ENCODE results near the gene TBX10. TPM values are rescaled to one million over a fixed set of nuclear protein-coding genes. Genes with fewer than 3 reads are reported as not detected.
"Not testable (repeated sequence)": the region's sequence is repeated elsewhere in the genome, so short reads cannot be mapped to it uniquely, and the experiment has no call there.

The TBX10 gene
- total and polyA plus RNA-seq, 2 donors (not counting 3 experiments of a cell fraction or from before 2014, with no cell fraction given), result not detected

DNA sequence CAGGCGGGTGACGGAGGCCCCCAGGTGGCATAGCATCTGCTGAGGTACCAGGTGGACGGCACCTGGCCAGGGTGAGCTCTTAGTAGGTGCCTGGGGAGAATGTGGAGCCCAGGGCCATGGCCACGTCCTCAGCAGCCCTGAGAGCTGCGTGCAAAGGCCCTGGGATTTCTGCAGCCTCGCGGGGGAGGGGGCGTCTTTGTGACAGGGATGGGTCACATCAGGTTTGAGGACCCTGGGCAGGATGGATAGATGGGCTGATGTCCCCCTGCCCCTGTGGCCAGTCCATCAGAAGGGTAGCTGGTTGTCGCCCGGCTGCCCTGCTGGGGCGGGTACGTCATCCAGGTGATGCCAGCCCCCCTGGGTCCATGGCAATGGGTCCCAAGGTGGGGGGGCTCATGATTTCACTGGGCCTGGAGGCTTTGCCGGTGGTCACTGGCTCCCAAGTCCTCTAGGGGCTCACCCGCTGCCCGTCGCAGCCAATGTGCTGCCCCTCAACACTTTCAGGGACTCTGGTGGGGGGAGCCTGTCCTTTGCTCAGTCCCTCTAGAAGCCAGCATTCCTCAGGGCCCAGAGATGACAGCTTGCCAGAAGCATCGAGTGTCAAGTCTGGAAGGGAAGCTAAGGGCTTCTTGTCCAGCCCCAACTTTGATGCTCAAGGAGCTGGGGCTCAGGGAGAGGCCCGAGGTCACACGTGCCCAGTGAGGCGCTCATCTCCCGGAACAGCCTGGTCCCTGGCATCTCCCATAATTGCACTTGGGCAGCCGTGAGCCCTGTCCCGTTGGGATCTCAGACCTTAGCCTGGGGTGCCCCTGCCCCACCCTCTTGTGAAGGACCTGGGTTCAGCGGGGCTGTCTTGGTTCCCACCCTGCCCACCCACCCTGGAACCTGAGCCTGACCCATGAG lies 777 bp downstream of the TBX10 start:
- FAIRE-seq (no peak), DNase-seq (ENCODE audit: low read depth, low spot score) (no peak)
- no peaks in the 10 kb centered on the region for H3K9me1 ChIP-seq (replicated peaks; ENCODE audit: control insufficient read depth, extremely low read depth, insufficient read depth, low read length)
- no peaks in the 10 kb centered on the region for H4K20me1 ChIP-seq (replicated peaks; ENCODE audit: control insufficient read depth, extremely low read depth, insufficient read depth, low read length)
- intact Hi-C loops (cut with micrococcal nuclease), result no loop called here
- dilution Hi-C loops (cut with MboI; ENCODE audit: extremely low pct_ligation_motif_present, low sequenced_read_pairs), result no loop called here
- ChIA-PET POLR2A (no interaction called here), CTCF (interaction anchor here (0.6 to 2.9 kb wide), 5 partner anchors 9 to 36 kb away, joined by 3 to 13 read pairs (median 3); partner anchors contain the start of gene NUDT8)
- H3K79me2 ChIP-seq (ENCODE audit: control insufficient read depth, insufficient read depth, low read length), result no peaks in the 10 kb centered on the region
- H3K27me3 ChIP-seq (ENCODE audit: control insufficient read depth in 2 of 2, insufficient read depth in 2 of 2, low read length in 2 of 2), result no peaks in the 10 kb centered on the region
- no TSS peak for BruUV-seq (replicated peaks)
- TF ChIP-seq GATA2 (IDR thresholded peaks at IDR 0.05; ENCODE audit: insufficient read depth, insufficient read length, low read depth, low read length), result no peak
- H3K9ac ChIP-seq (replicated peaks; ENCODE audit: extremely low read depth, insufficient read depth, low read length), result no peak overlapping the region
- no peak overlapping the region for H3K4me3 ChIP-seq (replicated peaks in 1 of 3; ENCODE audit: insufficient read depth in 1 of 3, low read depth in 1 of 3, low read length in 3 of 3)
- no peaks in the 10 kb centered on the region for H3K4me1 ChIP-seq (ENCODE audit: control insufficient read depth, extremely low read depth, insufficient read depth, low read length)
- H3K36me3 ChIP-seq (ENCODE audit: control insufficient read depth in 2 of 2, extremely low read depth in 1 of 2, insufficient read depth in 2 of 2, low read length in 2 of 2), result no peaks in the 10 kb centered on the region
- no peaks in the 10 kb centered on the region for H3K9me3 ChIP-seq (replicated peaks; ENCODE audit: control insufficient read depth, insufficient read depth, low read length)
- no peak overlapping the region for H3K4me2 ChIP-seq (ENCODE audit: insufficient read depth, low read length)
- H2AFZ ChIP-seq (ENCODE audit: low read depth, low read length), result no peak overlapping the region
- no peak overlapping the region for H3K27ac ChIP-seq (ENCODE audit: insufficient read depth, low read depth, low read length)

DNA sequence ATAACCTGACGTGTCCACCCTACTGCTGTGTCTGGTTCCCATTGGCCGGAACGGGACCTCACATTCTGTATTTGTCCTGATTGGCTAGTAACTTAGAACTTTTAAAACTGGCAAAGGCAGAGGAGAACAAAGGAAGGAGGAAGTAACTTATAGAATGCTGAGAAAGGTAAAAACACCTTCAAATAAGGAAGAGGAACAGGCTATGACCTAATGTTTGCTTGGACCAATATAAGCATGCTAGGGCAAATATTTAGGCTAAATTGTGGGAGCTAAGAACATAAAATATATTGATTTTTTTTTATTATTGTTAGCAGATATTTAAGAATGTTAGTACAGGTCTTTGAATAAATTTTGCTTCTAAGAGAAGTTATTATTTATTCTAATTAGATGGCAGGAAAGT lies 2.1 kb downstream of the TBX10 start:
- not testable (repeated sequence) for FAIRE-seq

More for the DNA sequence above, 2.1 kb downstream of the TBX10 start:
- dilution Hi-C loops (cut with MboI; ENCODE audit: extremely low pct_ligation_motif_present, low sequenced_read_pairs); H3K9ac ChIP-seq (replicated peaks; ENCODE audit: extremely low read depth, insufficient read depth, low read length); DNase-seq (ENCODE audit: low read depth, low spot score); H3K9me3 ChIP-seq (replicated peaks; ENCODE audit: control insufficient read depth, insufficient read depth, low read length); POLR2A ChIA-PET; intact Hi-C loops (cut with micrococcal nuclease); H3K27me3 ChIP-seq (ENCODE audit: control insufficient read depth in 2 of 2, insufficient read depth in 2 of 2, low read length in 2 of 2); H3K79me2 ChIP-seq (ENCODE audit: control insufficient read depth, insufficient read depth, low read length); H3K4me3 ChIP-seq (replicated peaks in 1 of 3; ENCODE audit: insufficient read depth in 1 of 3, low read depth in 1 of 3, low read length in 3 of 3); H3K36me3 ChIP-seq (ENCODE audit: control insufficient read depth in 2 of 2, extremely low read depth in 1 of 2, insufficient read depth in 2 of 2, low read length in 2 of 2); H2AFZ ChIP-seq (ENCODE audit: low read depth, low read length); BruUV-seq (replicated peaks); H3K9me1 ChIP-seq (replicated peaks; ENCODE audit: control insufficient read depth, extremely low read depth, insufficient read depth, low read length); H3K4me1 ChIP-seq (ENCODE audit: control insufficient read depth, extremely low read depth, insufficient read depth, low read length); H3K27ac ChIP-seq (ENCODE audit: insufficient read depth, low read depth, low read length); H3K4me2 ChIP-seq (ENCODE audit: insufficient read depth, low read length); H4K20me1 ChIP-seq (replicated peaks; ENCODE audit: control insufficient read depth, extremely low read depth, insufficient read depth, low read length): not testable (repeated sequence)
- CTCF ChIA-PET, result interaction anchor here (1.2 to 2.9 kb wide), 2 partner anchors 8 to 22 kb away, joined by 3 to 13 read pairs; partner anchors contain the start of gene NUDT8
